Adrenal gland (tissue), 12 donors: ENCODE data around the gene UBAC2. TPM values are rescaled to one million over a fixed set of nuclear protein-coding genes. Genes with fewer than 3 reads are reported as not detected.

Experiments
- DNase-seq, 7 donors: peaks; one replicate each; pipeline ENCODE4 v3.0.0-alpha.2; 2019 to 2020
- H3K27ac ChIP-seq, 5 donors: fragments of 200-600 bp; sonication (generic) in 4 of 5; 1 replicate in 3 of 5; 2 replicates in 2 of 5; pipeline versions ENCODE4 v1.5.1 to v1.8.0; 2016 to 2020; ENCODE audit warnings: mild to moderate bottlenecking in 1 of 5
- H3K27me3 ChIP-seq: fragments of 200-600 bp; 2 replicates; pipeline ENCODE4 v1.8.0; 2021
- H3K36me3 ChIP-seq, 2 donors: fragments of 200-600 bp; replicated peaks in 1 of 2; 1 replicate in 1 of 2; 2 replicates in 1 of 2; pipeline versions ENCODE4 v1.5.1 to v1.8.0; 2018 to 2022
- H3K4me1 ChIP-seq, 2 donors: fragments of 200-600 bp; replicated peaks in 1 of 2; 1 replicate in 1 of 2; 2 replicates in 1 of 2; pipeline versions ENCODE4 v1.5.1 to v1.8.0; 2018 to 2021
- H3K4me3 ChIP-seq, 4 donors: fragments of 200-600 bp; sonication (generic) in 3 of 4; one replicate each; pipeline ENCODE4 v1.5.1; 2016 to 2018
- H3K9me3 ChIP-seq, 3 donors: fragments of 200-600 bp; sonication (generic) in 1 of 3; replicated peaks in 1 of 3; 1 replicate in 2 of 3; 2 replicates in 1 of 3; pipeline versions ENCODE4 v1.5.1 to v1.8.0; 2016 to 2021
- POLR2A ChIP-seq, 2 donors: fragments of 450-650 bp; IDR thresholded peaks; one replicate each; pipeline ENCODE4 v1.6.1; 2017; ENCODE audit warnings: antibody characterized with exemption in 2 of 2, mild to moderate bottlenecking in 2 of 2, moderate library complexity in 1 of 2
- WGBS, 4 donors: extraction: QIAGEN DNeasy Blood & Tissue Kit in 2 of 4; methylation state at CpG; one replicate each; pipeline versions ENCODE4 v1.1.5 to v1.1.7; 2013 to 2017; 5-methylcytosine and 5-hydroxymethylcytosine counted together
- intact Hi-C, 2 donors: fragments of 100-400 bp; cut with DNase I; formaldehyde crosslinking; loops; one replicate each; pipeline versions ENCODE4 v1.14.1 to v1.15.0; 2022 to 2023
- polyA plus RNA-seq, 3 donors: library from polyadenylated mRNA; stranded (reverse); fragments of 200-250 nt in 2 of 3; fragments of 350-450 nt in 1 of 3; fragmentation: Illumina TruSeq in 1 of 3; extraction: RNeasy Lipid Tissue Mini Kit (QIAGEN cat#74804) in 1 of 3; gene quantifications; one replicate each; pipeline ENCODE4 v1.2.3, GENCODE V29; 2013 to 2014
- total RNA-seq, 9 donors: library from RNA; depleted of rRNA in 4 of 9; stranded (reverse); fragments of >200 nt in 4 of 9; fragments of 120-200 nt in 1 of 9; fragmentation: NEBNext Ultra II Directional in 1 of 9; extraction: Animal tissue kit (Norgen Biotek cat#: 25700) in 1 of 9; gene quantifications; one replicate each; pipeline versions ENCODE4 v1.1.0 to v1.2.4, GENCODE V29; 2013 to 2023
- TF ChIP-seq, protein P1 (sequence below), 6 experiments: fragments of 450-650 bp in 4 of 6; fragments of 200-600 bp in 2 of 6; sonication (generic) in 1 of 6; IDR thresholded peaks; 1 replicate in 5 of 6; 2 replicates in 1 of 6; pipeline versions ENCODE4 v1.5.1 to v1.8.0; 2016 to 2021; ENCODE audit warnings: antibody characterized with exemption in 6 of 6, mild to moderate bottlenecking in 2 of 6, moderate library complexity in 1 of 6
- donor health status: healthy with polysubstance abuse.
- donor health status: Bipolar disorder and iron deficiency.
- donor health status: DM: yes; HTN: yes; CAD: no.
- donor health status: DM: no; HTN: no; CAD: no.
- donor health status: DM: no; HTN: no; CAD: no.
- donor health status: DM: yes; HTN: yes; CAD: no.

Gene UBAC2
- total and polyA plus RNA-seq, 12 donors, result 46.3 to 67.8 (median 53.5) TPM

- WGBS, 4 donors, result 94 to 98% (median 96%) methylated on average over 15 to 16 of the region's 16 CpGs
- Histone ChIP-seq H3K4me1 (peaks cover 4 to 5% of the 10 kb centered on the region in 2 donors), H3K36me3 (peaks cover 0 to 9% of the 10 kb centered on the region in 2 donors), H3K27ac (no peak overlapping the region), H3K4me3 (no peak overlapping the region), H3K9me3 (no peaks in the 10 kb centered on the region), H3K27me3 (no peaks in the 10 kb centered on the region)
- no peak for TF ChIP-seq POLR2A (IDR thresholded peaks at IDR 0.05)
- TF ChIP-seq, protein P1, sequence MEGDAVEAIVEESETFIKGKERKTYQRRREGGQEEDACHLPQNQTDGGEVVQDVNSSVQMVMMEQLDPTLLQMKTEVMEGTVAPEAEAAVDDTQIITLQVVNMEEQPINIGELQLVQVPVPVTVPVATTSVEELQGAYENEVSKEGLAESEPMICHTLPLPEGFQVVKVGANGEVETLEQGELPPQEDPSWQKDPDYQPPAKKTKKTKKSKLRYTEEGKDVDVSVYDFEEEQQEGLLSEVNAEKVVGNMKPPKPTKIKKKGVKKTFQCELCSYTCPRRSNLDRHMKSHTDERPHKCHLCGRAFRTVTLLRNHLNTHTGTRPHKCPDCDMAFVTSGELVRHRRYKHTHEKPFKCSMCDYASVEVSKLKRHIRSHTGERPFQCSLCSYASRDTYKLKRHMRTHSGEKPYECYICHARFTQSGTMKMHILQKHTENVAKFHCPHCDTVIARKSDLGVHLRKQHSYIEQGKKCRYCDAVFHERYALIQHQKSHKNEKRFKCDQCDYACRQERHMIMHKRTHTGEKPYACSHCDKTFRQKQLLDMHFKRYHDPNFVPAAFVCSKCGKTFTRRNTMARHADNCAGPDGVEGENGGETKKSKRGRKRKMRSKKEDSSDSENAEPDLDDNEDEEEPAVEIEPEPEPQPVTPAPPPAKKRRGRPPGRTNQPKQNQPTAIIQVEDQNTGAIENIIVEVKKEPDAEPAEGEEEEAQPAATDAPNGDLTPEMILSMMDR (IDR thresholded peaks at IDR 0.05), result no peak
- intact Hi-C loops, result no loop called here
- no peak for DNase-seq
Measured at GRCh38 chr13:99341969-99342722, 141.5 kb downstream of the UBAC2 start.

DNA sequence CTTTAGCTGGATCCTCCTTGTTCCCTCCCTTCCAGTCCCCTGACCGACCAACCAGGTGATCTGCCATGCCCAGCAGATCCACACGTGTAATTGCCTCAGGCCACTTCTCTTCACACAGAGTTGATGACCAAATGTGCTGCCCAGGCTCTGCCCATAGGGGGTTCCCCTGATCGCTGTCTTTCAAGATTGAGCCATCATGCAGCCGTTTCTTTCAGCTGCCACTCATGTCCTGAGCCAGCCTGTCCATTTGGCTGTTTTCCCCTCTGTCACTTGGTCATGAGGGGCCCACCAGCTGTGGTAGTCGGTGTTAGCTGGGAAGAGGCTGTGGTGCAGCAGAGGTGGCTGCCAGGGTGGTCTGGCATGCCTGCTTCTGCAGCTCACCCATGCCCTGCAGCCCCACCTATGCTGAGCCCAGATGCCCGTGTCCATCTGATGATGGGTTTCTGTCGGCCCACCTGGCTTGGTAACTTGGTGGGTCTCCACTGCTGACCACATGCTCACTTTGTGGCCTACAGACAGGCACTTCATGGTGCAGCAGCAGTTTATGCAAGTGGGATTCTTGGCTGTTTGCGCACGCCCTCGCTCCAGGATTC, 142.2 kb downstream of the UBAC2 start:
- H3K27me3 ChIP-seq, result no peaks in the 10 kb centered on the region
- H3K4me3 ChIP-seq, result no peak overlapping the region
- WGBS, 4 donors, result 74 to 89% (median 81%) methylated on average over 6 to 10 of the region's 10 CpGs
- H3K9me3 ChIP-seq, result no peaks in the 10 kb centered on the region
- peaks cover 4 to 5% of the 10 kb centered on the region in 2 donors for H3K4me1 ChIP-seq
- intact Hi-C loops, result no loop called here
- DNase-seq, result no peak
- TF ChIP-seq, protein P1 (IDR thresholded peaks at IDR 0.05), result no peak
- no peak for TF ChIP-seq POLR2A (IDR thresholded peaks at IDR 0.05)
- no peak overlapping the region for H3K27ac ChIP-seq
- peaks cover 0 to 9% of the 10 kb centered on the region in 2 donors for H3K36me3 ChIP-seq

DNA sequence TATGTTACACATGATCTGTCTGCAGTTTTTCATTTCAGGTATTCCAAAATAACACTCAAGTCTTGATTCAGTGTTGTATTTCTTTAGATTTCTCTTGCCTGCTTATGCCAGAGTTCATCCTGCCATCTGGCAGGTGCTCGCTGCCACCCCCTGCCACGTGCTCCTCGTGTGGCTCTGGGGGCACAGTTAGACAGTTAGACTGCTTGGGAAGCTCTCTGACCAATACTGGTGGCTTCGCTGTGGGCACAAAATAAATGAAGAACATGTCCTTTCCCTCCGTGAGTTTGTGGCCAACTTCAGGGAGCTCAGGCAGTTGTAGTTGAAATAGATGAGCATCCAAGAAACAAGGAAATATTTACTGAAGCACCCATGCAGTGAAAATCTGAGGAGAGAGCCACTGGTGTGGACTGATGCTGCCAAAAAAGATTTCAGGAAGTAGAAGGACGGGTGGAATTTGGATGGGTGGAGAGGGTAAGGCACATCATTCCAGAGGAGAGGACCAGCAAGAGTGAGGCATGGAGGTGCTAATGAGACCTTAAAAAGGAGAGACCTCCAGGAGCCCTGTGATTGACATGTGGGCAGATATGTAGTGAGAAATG, 144.1 kb downstream of the UBAC2 start:
- Histone ChIP-seq H3K27me3 (no peaks in the 10 kb centered on the region), H3K36me3 (peaks cover 0 to 9% of the 10 kb centered on the region in 2 donors), H3K9me3 (no peaks in the 10 kb centered on the region), H3K4me1 (peaks cover 3% of the 10 kb centered on the region in 2 donors), H3K4me3 (no peak overlapping the region), H3K27ac (no peak overlapping the region)
- TF ChIP-seq, protein P1 (IDR thresholded peaks at IDR 0.05), result no peak
- no peak for TF ChIP-seq POLR2A (IDR thresholded peaks at IDR 0.05)
- DNase-seq, result no peak
- intact Hi-C loops, result no loop called here
- WGBS, 4 donors, result 91 to 95% (median 93%) methylated on average over 6 of the region's 6 CpGs

GRCh38 chr13:99345345-99345744, 144.7 kb downstream of the UBAC2 start:
- TF ChIP-seq, protein P1 (IDR thresholded peaks at IDR 0.05), result no peak
- TF ChIP-seq POLR2A (IDR thresholded peaks at IDR 0.05), result no peak
- Histone ChIP-seq H3K4me3 (no peak overlapping the region), H3K27ac (no peak overlapping the region), H3K9me3 (no peaks in the 10 kb centered on the region), H3K4me1 (no peaks in the 10 kb centered on the region), H3K36me3 (peaks cover 0 to 9% of the 10 kb centered on the region in 2 donors), H3K27me3 (no peaks in the 10 kb centered on the region)
- no peak for DNase-seq
- WGBS, 4 donors, result 93 to 95% (median 94%) methylated on average over 5 of the region's 5 CpGs
- intact Hi-C loops, result no loop called here
